K562 (cell line): ENCODE results near the gene GRK4. TPM values are rescaled to one million over a fixed set of nuclear protein-coding genes. Genes with fewer than 3 reads are reported as not detected.

Source experiments
- ATAC-seq: fragments of 200-7000 bp; cut with Tn5 transposase; 3 replicates; pipeline ENCODE4 v1.9.1; 2020; ENCODE audit warnings: moderate library complexity
- BruUV-seq: library from RNA; stranded (reverse); fragments of 400-500 nt; replicated peaks from 2 replicates; lab custom pipeline; 2021; lab: Mats Ljungman, UMichigan
- CTCF ChIA-PET: fragments of 300-600 bp; formaldehyde crosslinking; extraction: SDS; loops from one replicate; lab custom pipeline; 2021; ENCODE audit warnings: low intra/inter-chr PET ratio; lab: Yijun Ruan, JAX
- POLR2A ChIA-PET: fragments of 300-600, 350-650 bp; sonication (Branson Sonifier 250); formaldehyde crosslinking; extraction: SDS; loops from one replicate; lab custom pipeline; 2021; ENCODE audit warnings: antibody characterized with exemption, inconsistent platforms; lab: Yijun Ruan, JAX
- DNase-seq, 4 experiments: peaks; one replicate each; pipeline versions ENCODE4 v3.0.0 to v3.0.0-alpha.2; 2011 to 2018; ENCODE audit warnings: low spot score in 3 of 4, mixed read lengths in 3 of 4; ENCODE audit errors: extremely low read depth in 1 of 4
- FAIRE-seq: peaks from 2 replicates; lab custom pipeline; 2011; peaks lifted over from hg19 to GRCh38; lab: Jason Lieb, UNC
- H2AFZ ChIP-seq: 2 replicates; pipeline ENCODE4 v1.6.0; 2011; ENCODE audit warnings: low read depth, low read length, control low read depth, inconsistent platforms
- H3K27ac ChIP-seq: fragments of 200-600 bp; 3 replicates; pipeline ENCODE4 v1.8.0; 2011; ENCODE audit warnings: low read depth, mild to moderate bottlenecking, control low read depth, inconsistent platforms, low read length, moderate library complexity, mixed read lengths; ENCODE audit errors: extremely low read depth
- H3K27me3 ChIP-seq, 2 experiments: fragments of 300-600 bp in 1 of 2; 2 replicates in 1 of 2; 3 replicates in 1 of 2; pipeline versions ENCODE4 v1.6.0 to v1.8.0; 2011; ENCODE audit warnings: inconsistent platforms in 2 of 2, low read length in 2 of 2, mild to moderate bottlenecking in 1 of 2, mixed read lengths in 1 of 2, moderate library complexity in 1 of 2; ENCODE audit not compliant: control insufficient read depth in 2 of 2, insufficient read depth in 2 of 2
- H3K36me3 ChIP-seq: fragments of 300-600 bp; 3 replicates; pipeline ENCODE4 v1.8.0; 2011; ENCODE audit warnings: mild to moderate bottlenecking, low read length, inconsistent platforms; ENCODE audit not compliant: control insufficient read depth, insufficient read depth
- H3K4me1 ChIP-seq, 2 experiments: fragments of 200-600 bp in 1 of 2; replicated peaks in 1 of 2; 2 replicates in 1 of 2; 3 replicates in 1 of 2; pipeline versions ENCODE4 v1.5.1 to v1.8.0; 2011; ENCODE audit warnings: inconsistent platforms in 2 of 2, low read length in 2 of 2, mild to moderate bottlenecking in 1 of 2, mixed read lengths in 1 of 2, moderate library complexity in 1 of 2; ENCODE audit not compliant: control insufficient read depth in 2 of 2, insufficient read depth in 2 of 2
- H3K4me2 ChIP-seq: 2 replicates; pipeline ENCODE4 v1.6.1; 2011; ENCODE audit warnings: low read length, control low read depth, inconsistent platforms, mixed read lengths; ENCODE audit not compliant: insufficient read depth
- H3K4me3 ChIP-seq: fragments of 200-600 bp; sonication (generic), shearing (Covaris generic); 2 replicates; pipeline ENCODE4 v1.5.1; 2016; ENCODE audit warnings: control low read depth, inconsistent platforms
- H3K79me2 ChIP-seq: fragments of 200-600 bp; 3 replicates; pipeline ENCODE4 v1.8.0; 2011; ENCODE audit warnings: low read length, inconsistent platforms; ENCODE audit not compliant: control insufficient read depth, insufficient read depth
- H3K9ac ChIP-seq, 2 experiments: 2 replicates each; pipeline versions ENCODE4 v1.6.0 to v1.6.1; 2011; ENCODE audit warnings: low read depth in 2 of 2, low read length in 2 of 2, control low read depth in 1 of 2, inconsistent platforms in 1 of 2, mild to moderate bottlenecking in 1 of 2, mixed read lengths in 1 of 2; ENCODE audit not compliant: insufficient read depth in 1 of 2
- H3K9me1 ChIP-seq: one replicate; pipeline ENCODE4 v1.6.0; 2011; ENCODE audit warnings: inconsistent platforms, mild to moderate bottlenecking, low read length, moderate library complexity; ENCODE audit not compliant: control insufficient read depth, insufficient read depth
- H3K9me3 ChIP-seq: replicated peaks from 2 replicates; pipeline ENCODE4 v1.5.1; 2011; ENCODE audit warnings: low read depth, low read length, inconsistent platforms; ENCODE audit not compliant: control insufficient read depth, insufficient read depth
- H4K20me1 ChIP-seq: replicated peaks from 2 replicates; pipeline ENCODE4 v1.6.1; 2011; ENCODE audit warnings: low read length, inconsistent platforms, mixed read lengths; ENCODE audit not compliant: control insufficient read depth, insufficient read depth
- HMG20B ChIP-seq: fragments of 250-450 bp; sonication (Bioruptor Pico); IDR thresholded peaks from 2 replicates; pipeline ENCODE4 v1.5.0; 2021; ENCODE audit warnings: mild to moderate bottlenecking
- IFI16 ChIP-seq: fragments of 250-450 bp; sonication (Bioruptor Pico); IDR thresholded peaks from 2 replicates; pipeline ENCODE4 v2.1.2; 2022; ENCODE audit warnings: mild to moderate bottlenecking, inconsistent platforms
- NFE2 ChIP-seq: IDR thresholded peaks from 2 replicates; pipeline ENCODE4 v1.6.1; 2014; ENCODE audit warnings: antibody characterized with exemption, low read depth
- NR2C2 ChIP-seq, 2 experiments: fragments of 200-800 bp in 1 of 2; sonication (Bioruptor generic) in 1 of 2; sonication (generic) in 1 of 2; formaldehyde crosslinking in 1 of 2; IDR thresholded peaks; 2 replicates each; pipeline versions ENCODE4 v1.6.1 to v1.8.0; 2016 to 2022; ENCODE audit warnings: mild to moderate bottlenecking in 1 of 2, missing compliant biosample characterization in 1 of 2, missing genetic modification characterization in 1 of 2, missing genetic modification reagents in 1 of 2
- POLR2AphosphoS5 ChIP-seq: IDR thresholded peaks from 2 replicates; pipeline ENCODE4 v1.6.1; 2011; ENCODE audit warnings: mild to moderate bottlenecking, low read depth, low read length, moderate library complexity; ENCODE audit not compliant: control insufficient read depth, insufficient read depth
- RBFOX2 ChIP-seq: fragments of 200-400 bp; formaldehyde crosslinking; IDR thresholded peaks from 2 replicates; pipeline ENCODE4 v1.6.1; 2017; ENCODE audit warnings: low read depth, mild to moderate bottlenecking, low read length, moderate library complexity
- WGBS: fragments of 100-300 bp; shearing (Covaris generic); methylation state at CpG from one replicate; pipeline ENCODE4 v1.1.6; 2016; ENCODE audit warnings: low coverage, mixed read lengths; ENCODE audit not compliant: insufficient coverage; ENCODE audit errors: missing lambda C conversion rate; 5-methylcytosine and 5-hydroxymethylcytosine counted together
- in situ Hi-C: fragments of 300-500 bp; cut with MboI; formaldehyde crosslinking; loops from 4 replicates; pipeline ENCODE4 v1.15.0; 2018; ENCODE audit warnings: inconsistent platforms, mixed read lengths
- intact Hi-C: fragments of 100-400 bp; cut with micrococcal nuclease; formaldehyde crosslinking; loops from 2 replicates; pipeline ENCODE4 v1.14.2; 2022
- polyA plus RNA-seq, 8 experiments: library from polyadenylated mRNA; depleted of rRNA in 4 of 8; stranded (reverse) in 5 of 8; unstranded in 3 of 8; fragments of >200 nt; fragmentation: Nextera tagmentation in 2 of 8; fragmentation: Illumina TruSeq in 1 of 8; extraction: Ambion mirVana in 2 of 8; extraction: Trizol in 1 of 8; gene quantifications; 2 replicates each; pipeline versions ENCODE4 v1.2.1 to v1.2.3, GENCODE V29; 2011 to 2014; ENCODE audit warnings: inconsistent platforms in 1 of 8, missing spikeins in 1 of 8
- total RNA-seq, 7 experiments: library from RNA; depleted of rRNA in 6 of 7; stranded (reverse); fragments of >200 nt in 6 of 7; fragmentation: Illumina TruSeq in 2 of 7; extraction: Trizol in 2 of 7; gene quantifications; 2 replicates each; pipeline versions ENCODE4 v1.2.1 to v1.2.3, GENCODE V29; 2011 to 2021; ENCODE audit warnings: low replicate concordance in 1 of 7
- TF ChIP-seq, protein P1 (sequence below): sonication (generic); formaldehyde crosslinking; IDR thresholded peaks from 2 replicates; pipeline ENCODE4 v1.9.0; 2022; ENCODE audit warnings: mild to moderate bottlenecking, missing genetic modification reagents
- TF ChIP-seq, protein P2 (sequence below): sonication (generic); formaldehyde crosslinking; IDR thresholded peaks from 2 replicates; pipeline ENCODE4 v1.8.0; 2023; ENCODE audit warnings: missing genetic modification reagents, mild to moderate bottlenecking, borderline replicate concordance
- TF ChIP-seq, protein P3 (sequence below): fragments of 450-650 bp; IDR thresholded peaks from 2 replicates; pipeline ENCODE4 v1.7.1; 2018; ENCODE audit warnings: mild to moderate bottlenecking, low read depth; ENCODE audit not compliant: partially characterized antibody
- TF ChIP-seq, protein P4 (sequence below): sonication (generic); formaldehyde crosslinking; IDR thresholded peaks from 2 replicates; pipeline ENCODE4 v1.8.0; 2022; ENCODE audit warnings: mild to moderate bottlenecking, missing genetic modification reagents

Gene GRK4
- total and polyA plus RNA-seq, 9 of the 15 experiments (the other 6 are each of a cell fraction or from before 2014, with no cell fraction given): 1.1 to 4.8 (median 2.6) TPM

DNA sequence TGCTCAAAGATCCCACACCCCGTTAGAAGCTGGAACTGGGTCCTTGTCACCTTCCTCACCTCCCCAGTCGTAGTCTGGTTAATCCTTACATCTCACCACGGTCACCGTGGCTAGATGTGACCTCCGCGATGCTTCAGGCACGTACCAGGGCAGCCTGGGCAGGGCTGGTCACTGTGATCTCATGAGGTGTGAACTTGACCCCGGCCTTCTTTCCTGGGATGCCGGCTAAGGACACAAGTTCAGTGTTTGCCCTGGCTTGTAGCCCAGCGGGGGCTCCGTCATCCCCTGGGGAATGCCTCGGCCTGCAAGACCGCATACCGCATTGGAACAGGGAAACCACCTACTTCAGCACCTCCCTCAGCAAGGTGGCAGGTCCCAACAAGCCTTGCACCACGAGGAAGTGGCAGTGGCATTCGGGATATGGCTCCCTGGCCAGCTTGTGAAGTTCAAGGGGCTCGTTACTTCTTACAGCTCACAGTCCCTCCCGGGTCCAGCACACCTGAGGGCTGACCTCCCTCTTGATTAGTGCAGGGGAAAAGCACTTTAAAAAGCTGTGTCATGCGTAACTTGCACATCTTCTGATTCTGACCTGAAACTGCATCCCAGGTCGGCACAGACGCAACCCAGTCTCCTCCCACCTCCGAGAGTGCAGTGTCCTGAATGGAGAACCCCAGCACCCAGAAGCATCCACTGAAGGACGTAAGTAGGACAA, 26.1 kb upstream of the GRK4 start:
- H3K27me3 ChIP-seq: no peaks in the 10 kb centered on the region
- ATAC-seq (no peak), FAIRE-seq (no peak), DNase-seq (no peak)
- peaks cover 17 to 58% of the 10 kb centered on the region in 2 experiments; a peak in 4 of 5 replicates for H3K4me1 ChIP-seq
- H3K9me1 ChIP-seq: no peaks in the 10 kb centered on the region
- intact Hi-C loops (no loop called here), in situ Hi-C loops (no loop called here)
- H3K4me2 ChIP-seq: no peak overlapping the region
- WGBS: 75% methylated on average over 17 of the region's 23 CpGs
- no peak overlapping the region for H2AFZ ChIP-seq
- no peak overlapping the region for H3K4me3 ChIP-seq
- H3K9ac ChIP-seq: peak overlapping the region in 1 of 2 experiments; percentile 72; a peak in 2 of 4 replicates
- H3K36me3 ChIP-seq: peaks cover 62% of the 10 kb centered on the region
- ChIA-PET POLR2A (interaction anchor here (0.7 to 2.7 kb wide), 4 partner anchors 10 to 46 kb away, joined by 3 to 30 read pairs (median 4); partner anchors contain the start of genes GRK4 and NOP14), CTCF (no interaction called here)
- no TSS peak for BruUV-seq
- H3K27ac ChIP-seq: peak overlapping the region; percentile 68; the same call in 2 of the 3 replicates
- peaks cover 17% of the 10 kb centered on the region; the same call in 1 of the 2 replicates for H4K20me1 ChIP-seq
- H3K79me2 ChIP-seq: peaks cover 28% of the 10 kb centered on the region; the same call in 2 of the 3 replicates
- H3K9me3 ChIP-seq: no peaks in the 10 kb centered on the region
- TF ChIP-seq HMG20B (CRISPR knock-in tag): no peak
- TF ChIP-seq IFI16: no peak
- TF ChIP-seq, protein P1, sequence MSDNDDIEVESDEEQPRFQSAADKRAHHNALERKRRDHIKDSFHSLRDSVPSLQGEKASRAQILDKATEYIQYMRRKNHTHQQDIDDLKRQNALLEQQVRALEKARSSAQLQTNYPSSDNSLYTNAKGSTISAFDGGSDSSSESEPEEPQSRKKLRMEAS (CRISPR knock-in tag): peak; percentile 49; the same call in 1 of the 2 replicates
- TF ChIP-seq NR2C2 (CRISPR knock-in tag; IDR thresholded peaks at IDR 0.05): peak; percentile 15; the same call in 1 of the 2 replicates
- no peak for TF ChIP-seq NR2C2 (tag; IDR thresholded peaks at IDR 0.05)
- peak; percentile 48; the same call in 1 of the 2 replicates for TF ChIP-seq POLR2AphosphoS5
- TF ChIP-seq RBFOX2: peak; percentile 27; the same call in 1 of the 2 replicates
- TF ChIP-seq, protein P2, sequence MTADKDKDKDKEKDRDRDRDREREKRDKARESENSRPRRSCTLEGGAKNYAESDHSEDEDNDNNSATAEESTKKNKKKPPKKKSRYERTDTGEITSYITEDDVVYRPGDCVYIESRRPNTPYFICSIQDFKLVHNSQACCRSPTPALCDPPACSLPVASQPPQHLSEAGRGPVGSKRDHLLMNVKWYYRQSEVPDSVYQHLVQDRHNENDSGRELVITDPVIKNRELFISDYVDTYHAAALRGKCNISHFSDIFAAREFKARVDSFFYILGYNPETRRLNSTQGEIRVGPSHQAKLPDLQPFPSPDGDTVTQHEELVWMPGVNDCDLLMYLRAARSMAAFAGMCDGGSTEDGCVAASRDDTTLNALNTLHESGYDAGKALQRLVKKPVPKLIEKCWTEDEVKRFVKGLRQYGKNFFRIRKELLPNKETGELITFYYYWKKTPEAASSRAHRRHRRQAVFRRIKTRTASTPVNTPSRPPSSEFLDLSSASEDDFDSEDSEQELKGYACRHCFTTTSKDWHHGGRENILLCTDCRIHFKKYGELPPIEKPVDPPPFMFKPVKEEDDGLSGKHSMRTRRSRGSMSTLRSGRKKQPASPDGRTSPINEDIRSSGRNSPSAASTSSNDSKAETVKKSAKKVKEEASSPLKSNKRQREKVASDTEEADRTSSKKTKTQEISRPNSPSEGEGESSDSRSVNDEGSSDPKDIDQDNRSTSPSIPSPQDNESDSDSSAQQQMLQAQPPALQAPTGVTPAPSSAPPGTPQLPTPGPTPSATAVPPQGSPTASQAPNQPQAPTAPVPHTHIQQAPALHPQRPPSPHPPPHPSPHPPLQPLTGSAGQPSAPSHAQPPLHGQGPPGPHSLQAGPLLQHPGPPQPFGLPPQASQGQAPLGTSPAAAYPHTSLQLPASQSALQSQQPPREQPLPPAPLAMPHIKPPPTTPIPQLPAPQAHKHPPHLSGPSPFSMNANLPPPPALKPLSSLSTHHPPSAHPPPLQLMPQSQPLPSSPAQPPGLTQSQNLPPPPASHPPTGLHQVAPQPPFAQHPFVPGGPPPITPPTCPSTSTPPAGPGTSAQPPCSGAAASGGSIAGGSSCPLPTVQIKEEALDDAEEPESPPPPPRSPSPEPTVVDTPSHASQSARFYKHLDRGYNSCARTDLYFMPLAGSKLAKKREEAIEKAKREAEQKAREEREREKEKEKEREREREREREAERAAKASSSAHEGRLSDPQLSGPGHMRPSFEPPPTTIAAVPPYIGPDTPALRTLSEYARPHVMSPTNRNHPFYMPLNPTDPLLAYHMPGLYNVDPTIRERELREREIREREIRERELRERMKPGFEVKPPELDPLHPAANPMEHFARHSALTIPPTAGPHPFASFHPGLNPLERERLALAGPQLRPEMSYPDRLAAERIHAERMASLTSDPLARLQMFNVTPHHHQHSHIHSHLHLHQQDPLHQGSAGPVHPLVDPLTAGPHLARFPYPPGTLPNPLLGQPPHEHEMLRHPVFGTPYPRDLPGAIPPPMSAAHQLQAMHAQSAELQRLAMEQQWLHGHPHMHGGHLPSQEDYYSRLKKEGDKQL (CRISPR knock-in tag): no peak
- TF ChIP-seq NFE2: 0 out of 2 replicates have a peak, but pooled peaks have one; percentile 20
- TF ChIP-seq, protein P3, sequence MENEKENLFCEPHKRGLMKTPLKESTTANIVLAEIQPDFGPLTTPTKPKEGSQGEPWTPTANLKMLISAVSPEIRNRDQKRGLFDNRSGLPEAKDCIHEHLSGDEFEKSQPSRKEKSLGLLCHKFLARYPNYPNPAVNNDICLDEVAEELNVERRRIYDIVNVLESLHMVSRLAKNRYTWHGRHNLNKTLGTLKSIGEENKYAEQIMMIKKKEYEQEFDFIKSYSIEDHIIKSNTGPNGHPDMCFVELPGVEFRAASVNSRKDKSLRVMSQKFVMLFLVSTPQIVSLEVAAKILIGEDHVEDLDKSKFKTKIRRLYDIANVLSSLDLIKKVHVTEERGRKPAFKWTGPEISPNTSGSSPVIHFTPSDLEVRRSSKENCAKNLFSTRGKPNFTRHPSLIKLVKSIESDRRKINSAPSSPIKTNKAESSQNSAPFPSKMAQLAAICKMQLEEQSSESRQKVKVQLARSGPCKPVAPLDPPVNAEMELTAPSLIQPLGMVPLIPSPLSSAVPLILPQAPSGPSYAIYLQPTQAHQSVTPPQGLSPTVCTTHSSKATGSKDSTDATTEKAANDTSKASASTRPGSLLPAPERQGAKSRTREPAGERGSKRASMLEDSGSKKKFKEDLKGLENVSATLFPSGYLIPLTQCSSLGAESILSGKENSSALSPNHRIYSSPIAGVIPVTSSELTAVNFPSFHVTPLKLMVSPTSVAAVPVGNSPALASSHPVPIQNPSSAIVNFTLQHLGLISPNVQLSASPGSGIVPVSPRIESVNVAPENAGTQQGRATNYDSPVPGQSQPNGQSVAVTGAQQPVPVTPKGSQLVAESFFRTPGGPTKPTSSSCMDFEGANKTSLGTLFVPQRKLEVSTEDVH: peak; percentile 35
- TF ChIP-seq, protein P4, sequence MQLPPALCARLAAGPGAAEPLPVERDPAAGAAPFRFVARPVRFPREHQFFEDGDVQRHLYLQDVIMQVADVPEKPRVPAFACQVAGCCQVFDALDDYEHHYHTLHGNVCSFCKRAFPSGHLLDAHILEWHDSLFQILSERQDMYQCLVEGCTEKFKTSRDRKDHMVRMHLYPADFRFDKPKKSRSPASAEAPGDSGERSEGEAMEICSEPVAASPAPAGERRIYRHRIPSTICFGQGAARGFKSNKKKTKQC (CRISPR knock-in tag): 0 out of 2 replicates have a peak, but pooled peaks have one; percentile 30
